Esophagus (tissue), 2 donors: ENCODE results near the gene FLAD1. TPM values are rescaled to one million over a fixed set of nuclear protein-coding genes. Genes with fewer than 3 reads are reported as not detected.
A peak's percentile ranks its signal among the peaks of the same experiment; 100 is the strongest.
"Not testable (repeated sequence)": the region's sequence is repeated elsewhere in the genome, so short reads cannot be mapped to it uniquely, and the experiment has no call there.

Source experiments
- H3K27ac ChIP-seq, 2 donors: one replicate each; pipeline ENCODE4 v1.5.1; 2013; ENCODE audit warnings: low read depth in 2 of 2, mild to moderate bottlenecking in 2 of 2, inconsistent platforms in 1 of 2, low read length in 1 of 2, moderate library complexity in 1 of 2
- H3K27me3 ChIP-seq, 2 donors: one replicate each; pipeline ENCODE4 v1.6.1; 2013; ENCODE audit warnings: low read length in 2 of 2, control low read depth in 1 of 2, mild to moderate bottlenecking in 1 of 2; ENCODE audit not compliant: insufficient read depth in 2 of 2, control insufficient read depth in 1 of 2
- H3K36me3 ChIP-seq, 2 donors: one replicate each; pipeline ENCODE4 v1.6.1; 2013; ENCODE audit warnings: low read length in 1 of 2; ENCODE audit not compliant: control insufficient read depth in 2 of 2, insufficient read depth in 2 of 2
- H3K4me1 ChIP-seq, 2 donors: one replicate each; pipeline ENCODE4 v1.6.1; 2013; ENCODE audit warnings: low read length in 1 of 2; ENCODE audit not compliant: control insufficient read depth in 2 of 2, insufficient read depth in 2 of 2
- H3K4me3 ChIP-seq, 2 donors: one replicate each; pipeline ENCODE4 v1.5.1; 2013; ENCODE audit warnings: low read length in 2 of 2, mild to moderate bottlenecking in 2 of 2, low read depth in 1 of 2, moderate library complexity in 1 of 2
- H3K9me3 ChIP-seq, 2 donors: one replicate each; pipeline ENCODE4 v1.6.1; 2013; ENCODE audit warnings: mild to moderate bottlenecking in 2 of 2, low read depth in 1 of 2, low read length in 1 of 2, moderate library complexity in 1 of 2; ENCODE audit not compliant: control insufficient read depth in 2 of 2, insufficient read depth in 1 of 2
- WGBS, 2 donors: extraction: QIAGEN DNeasy Blood & Tissue Kit; methylation state at CpG; one replicate each; pipeline ENCODE4 v1.1.7; 2013; 5-methylcytosine and 5-hydroxymethylcytosine counted together
- polyA plus RNA-seq, 2 donors: library from polyadenylated mRNA; stranded (reverse); fragments of 200-250 nt; gene quantifications; one replicate each; pipeline ENCODE4 v1.2.3, GENCODE V29; 2013
- donor health status: healthy with polysubstance abuse.
- donor health status: Bipolar disorder and iron deficiency.

Gene FLAD1
- polyA plus RNA-seq, 2 donors = 27.1 TPM

- 0 to 5% methylated on average over 28 to 37 of the region's 37 CpGs for WGBS, 2 donors
- Histone ChIP-seq H3K27me3 (no peaks in the 10 kb centered on the region), H3K4me3 (peak overlapping the region; percentile 65 to 86), H3K4me1 (peaks cover 15 to 29% of the 10 kb centered on the region in 2 donors), H3K36me3 (peaks cover 2 to 5% of the 10 kb centered on the region in 2 donors), H3K27ac (peak overlapping the region; percentile 98 to 100), H3K9me3 (no peaks in the 10 kb centered on the region)
Observed at GRCh38 chr1:154973344-154974101, 9.6 kb upstream of the FLAD1 start.

- H3K4me1 ChIP-seq = peaks cover 15 to 24% of the 10 kb centered on the region in 2 donors
- peak within 1 kb of the TSS; percentile 65 to 86 for H3K4me3 ChIP-seq
- WGBS, 2 donors = 0% methylated on average over 47 of the region's 47 CpGs
- peaks cover 0 to 5% of the 10 kb centered on the region in 2 donors for H3K36me3 ChIP-seq
- H3K27ac ChIP-seq = peak within 1 kb of the TSS; percentile 98 to 100
- H3K9me3 ChIP-seq = no peaks in the 10 kb centered on the region
- H3K27me3 ChIP-seq = no peaks in the 10 kb centered on the region
Observed at GRCh38 chr1:154974102-154974807, 8.9 kb upstream of the FLAD1 start, which contains the start of gene CKS1B. Gene CKS1B, plus strand, starts transcription at chr1:154974681. Its CDS starts 65 bp downstream, at chr1:154974746.

- H3K36me3 ChIP-seq = peaks cover 0 to 5% of the 10 kb centered on the region in 2 donors
- 0% methylated on average over 30 of the region's 30 CpGs for WGBS, 2 donors
- peak overlapping the region; percentile 91 to 97 for H3K27ac ChIP-seq
- no peaks in the 10 kb centered on the region for H3K9me3 ChIP-seq
- H3K4me3 ChIP-seq = peak overlapping the region; percentile 44 to 70
- H3K27me3 ChIP-seq = no peaks in the 10 kb centered on the region
- H3K4me1 ChIP-seq = peaks cover 10 to 20% of the 10 kb centered on the region in 2 donors
Observed at GRCh38 chr1:154974808-154975408, 8.2 kb upstream of the FLAD1 start.

GRCh38 chr1:154975409-154976059 is 7.6 kb upstream of the FLAD1 start:
- H3K4me1 ChIP-seq = peaks cover 3 to 13% of the 10 kb centered on the region in 2 donors
- H3K9me3 ChIP-seq = no peaks in the 10 kb centered on the region
- WGBS, 2 donors = 0 to 1% methylated on average over 24 of the region's 24 CpGs
- peaks cover 0 to 5% of the 10 kb centered on the region in 2 donors for H3K36me3 ChIP-seq
- peak overlapping the region; percentile 91 to 97 for H3K27ac ChIP-seq
- H3K27me3 ChIP-seq = no peaks in the 10 kb centered on the region
- peak overlapping the region; percentile 44 to 70 for H3K4me3 ChIP-seq

GRCh38 chr1:154977762-154978161 is 5.4 kb upstream of the FLAD1 start:
- WGBS, 2 donors = 66 to 70% methylated on average over 3 of the region's 3 CpGs
- not testable (repeated sequence) for H3K27me3 ChIP-seq, H3K4me3 ChIP-seq, H3K27ac ChIP-seq, H3K9me3 ChIP-seq, H3K36me3 ChIP-seq, H3K4me1 ChIP-seq

- WGBS, 2 donors = 96 to 100% methylated on average over 3 of the region's 3 CpGs
- no peaks in the 10 kb centered on the region for H3K9me3 ChIP-seq
Observed at GRCh38 chr1:154978360-154978759, 4.8 kb upstream of the FLAD1 start.

GRCh38 chr1:154982341-154982740 is 803 bp upstream of the FLAD1 start:
- Histone ChIP-seq H3K9me3 (no peaks in the 10 kb centered on the region), H3K4me1 (no peaks in the 10 kb centered on the region), H3K4me3 (peak overlapping the region in 1 of 2 donors; percentile 91), H3K27ac (no peak overlapping the region), H3K36me3 (peaks cover 0 to 5% of the 10 kb centered on the region in 2 donors), H3K27me3 (no peaks in the 10 kb centered on the region)
- WGBS, 2 donors = 65 to 70% methylated on average over 6 of the region's 6 CpGs

More at GRCh38 chr1:154978360-154978759, 4.8 kb upstream of the FLAD1 start:
- H3K27me3 ChIP-seq = no peaks in the 10 kb centered on the region
- H3K27ac ChIP-seq = no peak overlapping the region
- H3K36me3 ChIP-seq = peaks cover 0 to 5% of the 10 kb centered on the region in 2 donors
- H3K4me1 ChIP-seq = no peaks in the 10 kb centered on the region
- no peak overlapping the region for H3K4me3 ChIP-seq

- peak overlapping the region; percentile 64 to 91 for H3K4me3 ChIP-seq
- H3K4me1 ChIP-seq = peaks cover 0 to 2% of the 10 kb centered on the region in 2 donors
- no peaks in the 10 kb centered on the region for H3K9me3 ChIP-seq
- peak overlapping the region; percentile 80 to 82 for H3K27ac ChIP-seq
- WGBS, 2 donors = 9 to 10% methylated on average over 17 of the region's 17 CpGs
- H3K27me3 ChIP-seq = no peaks in the 10 kb centered on the region
- H3K36me3 ChIP-seq = peaks cover 4 to 13% of the 10 kb centered on the region in 2 donors
Observed at GRCh38 chr1:154983776-154984466, 777 bp downstream of the FLAD1 start.

- H3K27me3 ChIP-seq, H3K9me3 ChIP-seq, H3K4me1 ChIP-seq, H3K4me3 ChIP-seq, H3K27ac ChIP-seq: not testable (repeated sequence)
- 85 to 90% methylated on average over 4 of the region's 4 CpGs for WGBS, 2 donors
- H3K36me3 ChIP-seq = peaks cover 8 to 28% of the 10 kb centered on the region in 2 donors
Observed at GRCh38 chr1:154986736-154987135, 3.6 kb downstream of the FLAD1 start.
